HG03521 (cell line): ENCODE measurements around the gene DPF1.
"Not testable (repeated sequence)": the region's sequence is repeated elsewhere in the genome, so short reads cannot be mapped to it uniquely, and the experiment has no call there.

Experiments
- ATAC-seq: cut with Tn5 transposase; IDR thresholded peaks from one replicate; pipeline ENCODE4 v1.9.1; 2021; ENCODE audit warnings: mild to moderate bottlenecking, moderate library complexity; ENCODE audit not compliant: unreplicated experiment

The DPF1 gene

DNA sequence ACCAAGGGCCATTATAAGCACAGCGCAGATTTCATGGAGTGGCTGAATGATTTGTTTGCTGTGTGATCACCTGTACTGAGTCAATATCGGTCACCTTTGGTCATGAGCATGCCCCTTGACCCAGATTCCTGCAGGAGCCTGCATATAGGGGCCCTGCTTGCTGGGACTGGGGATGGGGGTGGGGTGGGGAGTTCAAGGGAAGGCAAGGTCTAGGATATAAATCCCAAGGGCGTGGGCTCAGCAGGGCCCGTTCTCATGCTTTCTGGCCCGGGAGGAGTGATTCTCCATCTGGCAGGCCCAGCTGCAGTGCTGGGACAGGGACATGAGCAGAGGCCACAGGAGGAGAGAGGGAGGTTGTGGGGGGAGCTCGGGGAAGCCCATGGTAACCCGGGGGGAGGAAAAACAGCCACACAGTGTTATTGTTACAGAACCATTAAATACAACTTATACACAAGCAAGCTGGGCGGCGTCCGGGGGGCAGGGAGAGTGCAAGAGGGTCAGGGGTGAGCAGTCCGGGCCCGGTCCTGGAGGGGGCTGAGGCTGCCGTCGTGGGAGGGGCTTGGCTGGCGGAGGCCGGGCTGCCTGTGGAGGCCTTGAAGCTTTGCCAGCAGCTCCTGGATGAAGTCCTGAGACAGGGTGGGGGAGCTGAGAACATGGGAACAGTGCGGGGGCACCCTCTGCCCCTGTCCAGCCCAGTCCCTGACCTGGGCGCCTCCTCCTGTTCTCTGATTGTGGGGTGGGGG lies 27.0 kb upstream of the DPF1 start:
- no peak for ATAC-seq

DNA sequence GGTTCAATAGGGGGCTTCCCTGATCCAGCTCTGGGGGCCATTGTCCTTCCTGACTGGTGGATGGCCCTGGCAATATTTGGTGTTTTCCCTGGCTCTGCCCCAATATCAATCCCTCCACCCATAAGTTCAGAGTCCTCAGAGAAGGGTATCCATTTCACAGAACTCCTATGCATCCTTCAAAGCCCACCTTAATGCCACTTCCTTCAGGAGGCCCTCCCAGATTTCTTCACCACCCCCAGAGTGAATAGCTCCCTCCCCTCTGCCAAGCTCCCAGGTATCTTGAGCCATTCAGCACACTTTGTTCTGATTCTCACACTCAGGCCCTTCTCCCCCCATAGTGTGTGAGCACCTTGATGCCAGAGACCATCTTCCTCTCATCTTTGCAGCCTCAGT lies 26.4 kb upstream of the DPF1 start:
- no peak for ATAC-seq

DNA sequence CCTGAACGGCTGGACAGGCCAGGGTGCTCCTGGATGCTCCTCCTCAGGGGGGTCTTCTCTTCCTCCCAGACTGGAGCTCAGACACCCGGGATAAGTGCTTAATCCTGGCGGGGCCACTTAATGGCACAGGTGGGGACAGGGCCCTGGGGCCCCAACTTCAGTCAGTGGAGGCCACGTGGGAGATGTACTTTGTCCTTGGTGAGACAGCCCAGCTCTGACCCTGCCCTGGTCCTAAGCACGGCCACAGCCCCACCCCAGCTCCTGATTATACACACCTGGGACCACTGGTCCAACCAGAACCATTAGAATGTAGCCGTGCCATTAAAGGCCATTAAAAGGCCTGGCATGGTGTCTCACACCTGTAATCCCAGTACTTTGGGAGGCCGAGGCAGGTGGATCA lies 24.4 kb upstream of the DPF1 start:
- no peak for ATAC-seq

DNA sequence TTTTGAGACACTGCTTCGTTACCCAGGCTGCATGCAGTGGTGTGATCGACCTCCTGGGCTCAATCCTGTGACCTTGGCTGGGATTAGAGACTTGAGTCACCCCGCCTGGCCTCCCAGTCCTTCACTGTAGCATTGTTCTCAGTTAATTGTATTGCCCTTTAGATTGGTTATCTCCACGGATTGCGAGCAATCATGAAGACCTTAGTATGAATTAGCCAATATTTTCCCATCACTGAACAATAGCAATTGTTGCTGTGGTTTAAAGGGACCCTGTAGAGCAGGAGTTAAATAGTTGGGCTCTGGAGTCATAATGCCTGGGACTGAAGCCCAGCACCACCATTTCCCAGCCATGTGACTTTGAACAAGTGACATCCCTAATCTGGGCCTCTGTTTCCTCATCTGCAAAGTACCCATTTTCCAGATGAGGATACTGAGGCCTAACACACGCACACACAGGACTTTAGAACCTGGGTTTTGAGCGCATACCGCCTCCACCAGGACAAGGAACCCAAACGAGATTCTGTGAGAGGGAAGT lies 23.8 kb upstream of the DPF1 start:
- no peak for ATAC-seq

DNA sequence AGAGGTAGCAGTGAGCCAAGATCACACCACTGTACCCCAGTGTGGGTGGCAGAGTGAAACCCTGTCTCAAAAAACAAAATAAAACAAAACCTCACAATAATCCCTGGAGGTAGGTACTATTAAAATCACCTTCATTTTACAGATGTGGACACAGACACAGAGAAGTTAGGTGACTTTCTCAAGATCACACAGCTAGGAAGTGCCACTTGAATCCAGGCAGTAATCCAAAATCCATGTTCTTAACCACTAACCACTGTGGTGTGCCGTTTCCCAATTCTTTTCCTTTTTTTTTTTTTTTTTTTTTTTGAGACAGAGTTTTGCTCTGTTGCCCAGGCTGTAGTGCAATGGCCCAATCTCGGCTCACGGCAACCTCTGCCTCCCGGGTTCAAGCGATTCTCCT lies 23.1 kb upstream of the DPF1 start:
- ATAC-seq = no peak

DNA sequence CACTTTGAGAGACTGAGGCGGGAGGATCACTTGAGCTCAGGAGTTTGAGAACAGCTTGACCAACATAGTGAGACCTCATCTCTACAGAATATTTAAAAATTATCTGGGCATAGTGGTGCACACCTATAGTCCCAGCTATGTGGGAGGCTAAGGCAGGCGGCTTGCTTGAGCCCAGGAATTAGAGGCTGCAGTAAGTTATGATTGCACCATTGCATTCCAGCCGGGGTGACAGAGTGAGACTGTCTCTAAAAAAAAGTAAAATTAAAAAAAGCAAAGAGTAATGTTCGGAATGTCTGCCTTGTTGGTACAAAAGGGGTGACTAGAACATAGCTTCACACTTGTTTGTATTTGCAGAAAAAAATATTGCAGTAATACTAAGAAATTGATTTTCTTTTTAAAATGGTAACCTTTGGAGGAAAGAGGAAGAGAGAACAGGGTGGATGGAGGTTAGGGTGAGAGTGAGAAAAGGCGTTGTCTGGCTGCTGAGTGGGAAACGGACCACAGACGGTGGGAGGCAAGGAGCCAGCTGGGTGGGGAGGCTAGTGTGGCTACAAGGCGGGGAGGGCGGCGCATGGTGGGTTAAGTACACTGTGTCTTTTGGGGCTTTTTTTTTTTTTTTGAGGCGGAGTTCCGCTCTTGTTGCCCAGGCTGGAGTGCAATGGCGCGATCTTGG lies 21.9 kb upstream of the DPF1 start:
- ATAC-seq = no peak

DNA sequence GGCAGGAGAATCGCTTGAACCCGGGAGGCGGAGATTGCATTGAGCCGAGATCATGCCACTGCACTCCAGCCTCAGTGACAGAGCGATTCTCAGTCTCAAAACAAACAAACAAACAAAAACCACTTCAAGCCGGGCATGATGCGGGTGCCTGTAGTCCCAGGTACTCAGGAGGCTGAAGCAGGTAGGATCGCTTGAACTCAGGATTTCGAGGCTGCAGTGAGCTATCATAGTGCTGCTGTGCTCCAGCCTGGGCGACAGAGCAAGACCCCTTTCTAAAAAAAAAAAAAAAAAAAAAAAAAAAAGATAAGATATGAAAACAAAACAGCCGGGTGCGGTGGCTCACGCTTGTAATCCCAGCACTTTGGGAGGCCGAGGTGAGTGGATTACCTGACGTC lies 19.3 kb upstream of the DPF1 start:
- ATAC-seq = no peak

DNA sequence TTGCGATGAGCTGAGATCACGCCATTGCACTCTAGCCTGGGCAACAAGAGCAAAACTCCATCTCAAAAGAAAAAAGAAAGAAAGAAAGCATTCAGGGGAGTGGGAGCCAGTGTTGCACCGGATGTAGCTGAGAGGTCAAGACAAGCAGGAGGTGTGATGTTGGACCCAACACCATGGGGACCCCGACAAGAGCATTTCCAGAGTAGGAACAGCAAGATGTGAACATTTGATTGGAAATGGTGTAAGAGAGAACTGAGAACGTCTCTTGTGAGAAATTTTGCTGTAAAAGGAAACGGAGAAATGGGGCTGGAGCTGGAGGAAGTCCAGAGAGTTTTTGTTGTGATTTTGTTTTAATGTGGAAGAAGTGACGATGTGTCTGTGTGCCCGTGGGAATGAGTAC lies 15.8 kb upstream of the DPF1 start:
- ATAC-seq = no peak

DNA sequence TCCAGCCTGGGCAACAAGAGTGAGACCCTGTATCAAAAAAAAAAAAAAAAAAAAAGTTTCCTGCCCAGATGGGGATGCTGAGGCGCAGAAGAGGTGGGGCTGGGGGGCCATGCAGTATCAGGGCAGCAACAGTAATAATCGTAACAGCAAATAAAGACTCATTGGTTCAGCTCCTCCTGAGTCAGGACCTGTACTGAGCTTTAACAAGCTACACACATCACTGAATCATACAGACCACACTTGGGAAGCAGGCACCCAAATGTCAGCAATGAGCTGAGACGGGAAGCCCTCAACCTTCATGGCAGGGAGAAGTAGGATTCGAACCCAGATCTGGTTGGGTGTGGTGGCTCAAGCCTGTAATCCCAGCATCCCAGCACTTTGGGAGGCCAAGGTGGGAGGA lies 10.6 kb upstream of the DPF1 start:
- no peak for ATAC-seq

DNA sequence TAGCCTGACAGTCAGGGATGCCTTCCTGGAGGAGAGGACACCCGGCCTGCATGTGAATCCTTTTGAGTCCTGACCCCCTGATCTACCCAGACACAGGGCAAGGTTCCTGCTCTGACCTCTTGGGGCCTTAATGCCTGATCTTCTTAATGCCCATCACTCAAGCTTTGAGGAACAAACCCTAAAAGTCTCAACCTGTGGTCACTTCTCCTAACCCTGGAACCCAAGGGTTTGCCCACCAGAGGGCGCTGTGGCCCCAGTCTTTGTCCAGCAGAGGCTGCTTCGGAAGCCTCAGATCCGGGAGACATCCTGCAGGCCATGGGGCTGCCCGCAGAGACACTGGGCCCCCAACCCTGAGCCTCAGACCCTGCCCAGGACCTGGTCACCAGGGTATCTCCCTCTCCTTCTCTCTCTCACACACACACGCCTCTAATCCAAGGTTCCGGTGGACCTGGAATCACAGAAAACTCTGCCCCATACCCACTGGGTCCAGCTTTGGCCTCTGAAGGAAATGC lies 9.8 kb upstream of the DPF1 start:
- ATAC-seq = no peak

DNA sequence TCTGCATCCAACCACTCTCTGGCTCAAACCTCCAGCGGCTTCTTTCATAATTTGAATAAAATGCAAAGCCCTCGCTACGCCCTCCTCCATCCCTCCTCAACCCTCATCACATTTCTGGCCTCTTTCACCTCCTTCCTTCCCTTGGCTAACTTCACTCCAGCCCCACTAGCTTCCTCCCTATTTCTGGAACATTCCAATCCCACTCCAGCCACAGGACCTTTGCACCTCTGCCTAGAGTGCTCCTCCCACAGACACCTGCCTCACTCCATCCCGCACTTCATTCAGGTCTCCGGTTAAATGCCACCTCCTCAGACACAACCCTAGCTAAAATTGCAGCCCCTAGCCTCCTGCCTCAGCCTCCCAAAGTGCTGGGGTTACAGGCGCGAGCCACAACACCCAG lies 7.9 kb upstream of the DPF1 start:
- ATAC-seq = no peak

DNA sequence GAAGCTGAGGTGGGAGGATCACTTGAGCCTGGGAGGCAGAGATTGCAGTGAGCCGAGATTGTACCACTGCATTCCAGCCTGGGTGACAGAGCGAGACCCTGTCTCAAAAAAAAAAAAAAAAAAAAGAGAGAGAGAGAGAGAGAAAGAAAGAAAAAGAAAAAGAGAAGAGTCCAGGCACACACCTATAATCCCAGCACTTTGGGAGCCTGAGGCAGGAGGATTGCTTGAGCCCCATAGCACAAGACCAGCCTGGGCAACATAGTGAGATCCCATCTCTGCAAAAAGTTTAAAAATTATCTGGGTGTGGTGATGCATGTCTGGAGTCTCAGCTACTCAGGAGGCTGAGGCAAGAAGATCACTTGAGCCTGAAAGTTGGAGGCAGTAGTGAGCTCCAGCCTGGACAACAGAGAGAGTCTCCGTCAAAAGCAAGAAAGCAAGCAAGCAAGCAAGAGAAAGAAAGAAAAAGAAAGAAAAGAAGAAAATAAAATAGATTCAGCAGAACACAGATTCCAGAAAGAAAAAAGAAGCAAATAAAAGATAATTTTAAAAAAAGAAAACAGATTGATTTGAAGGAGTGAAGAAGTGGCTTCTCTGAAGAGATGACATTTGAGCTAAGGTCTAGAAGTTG lies 6.6 kb upstream of the DPF1 start:
- ATAC-seq = not testable (repeated sequence)

DNA sequence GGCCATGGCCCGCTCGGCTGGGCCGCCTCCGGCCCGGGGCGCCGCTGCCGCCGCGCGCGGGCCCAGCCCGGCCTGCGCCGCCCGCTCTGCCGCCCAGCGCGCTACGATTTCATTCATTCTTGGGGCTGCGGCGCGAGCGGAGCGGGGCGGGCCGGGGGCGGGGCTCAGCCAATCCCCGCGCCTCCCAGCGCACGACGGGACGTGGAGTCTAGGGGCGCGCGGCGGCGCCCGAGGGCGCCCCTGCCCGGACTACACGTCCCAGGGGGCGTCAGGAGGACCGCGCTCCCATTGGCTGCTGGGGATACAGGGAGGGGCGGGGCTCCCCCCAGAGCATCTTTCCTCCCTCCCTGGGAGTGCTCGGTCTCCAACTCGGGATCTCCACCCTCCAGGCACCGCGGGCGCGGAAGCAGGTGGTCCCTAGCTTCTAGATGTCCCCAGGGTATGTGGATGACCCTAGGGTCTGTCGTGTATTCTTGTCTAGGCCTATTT lies 5.6 kb upstream of the DPF1 start:
- ATAC-seq = peak; percentile 56

DNA sequence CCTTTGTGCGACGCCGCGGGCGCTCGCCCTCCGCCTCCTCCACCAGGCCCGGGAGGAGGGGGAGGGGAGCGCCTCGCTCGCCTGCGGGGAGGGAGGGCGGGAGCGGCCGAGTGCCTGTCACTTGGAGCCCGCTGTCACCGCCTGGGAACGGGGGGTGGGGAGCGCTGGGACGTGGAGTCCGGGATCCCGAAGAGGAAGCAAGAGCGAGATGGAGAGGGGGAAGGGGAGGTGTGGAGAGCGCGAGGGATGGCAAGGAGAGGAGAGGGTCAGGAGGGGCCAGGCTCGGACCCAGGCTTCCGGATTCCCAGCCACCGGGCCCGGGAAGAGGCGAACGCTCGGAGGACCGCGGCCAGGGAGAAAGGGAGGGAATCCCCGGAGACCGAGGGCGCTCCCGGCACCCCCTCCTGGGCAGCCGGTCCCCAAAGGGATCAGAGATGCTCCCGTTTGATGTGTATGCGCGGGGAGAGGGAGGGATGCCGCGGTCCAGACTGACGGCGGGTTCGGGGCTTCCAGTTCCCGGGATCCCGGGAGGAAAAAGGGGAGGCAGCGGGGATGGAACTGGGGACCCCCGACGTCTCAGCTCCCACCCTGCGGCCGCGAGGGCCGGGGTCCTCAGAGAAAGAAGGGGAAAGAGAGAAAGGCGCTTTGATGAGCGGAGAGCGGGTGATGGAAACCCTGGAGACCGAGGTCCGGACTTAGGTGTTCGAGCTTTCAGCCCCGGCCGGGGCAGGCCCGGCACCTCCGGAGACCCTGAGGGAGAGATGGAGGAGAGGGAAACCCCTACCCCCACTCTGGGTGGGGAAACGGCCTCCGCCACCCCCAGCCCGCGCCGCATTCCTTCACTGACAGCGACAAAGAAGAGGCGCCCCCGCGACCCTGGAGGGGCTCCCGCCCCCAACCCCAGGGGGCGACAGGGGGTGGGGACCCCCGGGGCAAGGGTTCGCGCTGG lies 4.7 kb upstream of the DPF1 start:
- no peak for ATAC-seq

DNA sequence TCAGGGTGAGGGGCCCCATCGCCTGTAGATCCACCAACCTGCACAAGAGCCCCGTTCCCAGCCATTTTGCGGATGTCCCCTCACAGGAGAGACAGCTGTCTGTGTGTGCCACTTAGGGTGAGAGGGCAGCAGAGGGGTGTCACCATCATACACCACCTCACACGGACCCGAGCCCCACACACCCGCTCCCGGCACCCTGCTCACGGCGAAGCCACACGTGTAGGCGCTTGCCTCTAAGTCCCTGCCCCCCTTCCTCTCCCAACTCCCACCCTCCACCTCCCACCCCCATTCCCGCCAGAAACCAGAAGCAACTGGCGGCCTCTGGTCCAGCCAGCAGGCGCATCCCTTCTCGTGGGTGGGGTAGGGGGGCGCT lies 4.0 kb upstream of the DPF1 start:
- ATAC-seq = no peak

DNA sequence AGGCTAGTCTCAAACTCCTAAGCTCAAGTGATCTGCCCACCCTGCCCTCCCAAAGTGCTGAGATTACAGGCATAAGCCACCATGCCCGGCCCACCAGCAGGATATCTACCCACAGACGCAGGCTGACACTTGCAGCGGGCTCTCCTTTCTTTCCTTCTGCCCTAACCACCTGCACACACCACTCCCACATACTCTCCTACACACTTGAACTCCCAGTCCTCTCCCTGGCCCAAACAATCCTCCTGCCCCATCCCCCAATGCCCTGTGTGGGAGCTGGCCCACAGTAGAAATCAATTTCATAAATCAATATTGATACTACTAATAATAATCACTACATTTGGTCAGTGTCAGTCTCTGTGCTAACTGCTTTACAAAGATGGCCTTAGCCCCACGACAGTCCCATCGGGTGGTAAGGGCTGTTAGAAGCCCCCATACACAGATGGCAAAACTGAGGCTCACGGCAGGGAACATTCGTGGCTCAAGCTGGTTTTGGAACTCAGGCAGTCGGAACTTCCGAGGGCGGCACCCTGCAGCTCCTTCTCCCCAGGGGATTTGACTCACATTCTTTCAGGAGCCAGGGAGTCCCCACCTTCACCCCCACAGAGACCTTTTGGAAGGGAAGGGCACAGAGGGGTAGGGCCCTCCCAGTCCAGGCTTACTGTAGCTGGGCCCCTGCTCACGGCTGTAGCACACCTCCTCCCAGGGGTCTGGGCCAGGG lies 3.4 kb upstream of the DPF1 start:
- ATAC-seq = no peak

DNA sequence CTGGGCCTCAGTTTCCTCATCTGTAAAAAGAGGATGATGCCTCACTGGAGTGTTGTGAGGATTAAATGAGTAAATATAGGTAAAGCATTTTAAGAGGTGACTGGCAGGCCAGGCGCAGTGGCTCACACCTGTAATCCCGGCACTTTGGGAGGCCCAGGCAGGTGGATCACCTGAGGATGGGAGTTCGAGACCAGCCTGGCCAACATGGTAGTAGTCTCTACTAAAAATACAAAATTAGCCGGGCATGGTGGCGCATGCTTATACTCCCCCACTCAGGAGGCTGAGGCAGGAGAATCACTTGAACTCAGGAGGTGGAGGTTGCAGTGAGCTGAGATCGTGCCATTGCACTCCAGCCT lies 819 bp upstream of the DPF1 start:
- not testable (repeated sequence) for ATAC-seq

DNA sequence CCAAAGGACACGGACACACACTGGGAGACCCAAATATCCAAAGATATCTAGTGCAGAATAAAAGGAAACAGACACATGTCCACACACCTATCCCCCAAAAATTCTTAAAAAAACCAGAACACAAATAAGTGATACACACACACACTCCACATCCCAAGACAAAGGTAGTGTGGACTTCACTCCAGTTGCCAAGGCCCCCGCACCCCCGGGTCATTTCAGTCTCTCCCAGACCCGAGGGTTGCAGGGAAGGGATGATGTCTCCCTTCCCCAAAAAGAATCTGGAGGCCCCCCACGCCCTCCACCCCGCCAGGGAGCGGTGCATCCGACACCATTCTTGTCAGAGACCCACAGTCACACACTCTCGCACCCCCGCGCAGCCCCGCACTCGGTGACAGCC lies 407 bp downstream of the DPF1 start:
- ATAC-seq = no peak

DNA sequence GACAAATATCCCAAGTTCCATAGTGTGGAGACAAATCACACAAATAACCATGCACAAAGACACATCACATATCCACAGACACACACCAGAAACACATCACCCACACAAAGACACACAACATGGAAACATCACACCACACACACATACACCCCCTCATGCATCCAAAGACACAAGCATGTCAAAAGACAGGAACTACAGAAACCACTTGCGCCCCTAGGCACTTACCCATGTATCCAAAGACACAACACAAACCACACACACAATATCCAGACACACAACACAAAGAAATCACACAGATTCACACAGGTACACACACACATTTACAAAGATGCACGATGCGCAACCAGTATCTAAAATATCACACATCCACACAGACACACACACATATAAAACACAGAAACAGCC lies 901 bp downstream of the DPF1 start:
- ATAC-seq = no peak
